Ovary (tissue), 3 donors: Measurements from ENCODE around the gene LSM2.

Experiments
- EP300 ChIP-seq: sonication (generic); formaldehyde crosslinking; IDR thresholded peaks from one replicate; pipeline ENCODE4 v1.6.1; 2017; ENCODE audit warnings: antibody characterized with exemption
- POLR2A ChIP-seq: fragments of 450-650 bp; IDR thresholded peaks from one replicate; pipeline ENCODE4 v1.6.1; 2017; ENCODE audit warnings: antibody characterized with exemption, mild to moderate bottlenecking, moderate library complexity
- TF ChIP-seq, protein P1 (sequence below), 3 donors: fragments of 450-650 bp in 2 of 3; fragments of 200-600 bp in 1 of 3; IDR thresholded peaks; one replicate each; pipeline versions ENCODE4 v1.5.1 to v1.8.0; 2016 to 2022; ENCODE audit warnings: antibody characterized with exemption in 3 of 3, mild to moderate bottlenecking in 1 of 3
- donor health status: DM: no; HTN: no; CAD: no.

DNA sequence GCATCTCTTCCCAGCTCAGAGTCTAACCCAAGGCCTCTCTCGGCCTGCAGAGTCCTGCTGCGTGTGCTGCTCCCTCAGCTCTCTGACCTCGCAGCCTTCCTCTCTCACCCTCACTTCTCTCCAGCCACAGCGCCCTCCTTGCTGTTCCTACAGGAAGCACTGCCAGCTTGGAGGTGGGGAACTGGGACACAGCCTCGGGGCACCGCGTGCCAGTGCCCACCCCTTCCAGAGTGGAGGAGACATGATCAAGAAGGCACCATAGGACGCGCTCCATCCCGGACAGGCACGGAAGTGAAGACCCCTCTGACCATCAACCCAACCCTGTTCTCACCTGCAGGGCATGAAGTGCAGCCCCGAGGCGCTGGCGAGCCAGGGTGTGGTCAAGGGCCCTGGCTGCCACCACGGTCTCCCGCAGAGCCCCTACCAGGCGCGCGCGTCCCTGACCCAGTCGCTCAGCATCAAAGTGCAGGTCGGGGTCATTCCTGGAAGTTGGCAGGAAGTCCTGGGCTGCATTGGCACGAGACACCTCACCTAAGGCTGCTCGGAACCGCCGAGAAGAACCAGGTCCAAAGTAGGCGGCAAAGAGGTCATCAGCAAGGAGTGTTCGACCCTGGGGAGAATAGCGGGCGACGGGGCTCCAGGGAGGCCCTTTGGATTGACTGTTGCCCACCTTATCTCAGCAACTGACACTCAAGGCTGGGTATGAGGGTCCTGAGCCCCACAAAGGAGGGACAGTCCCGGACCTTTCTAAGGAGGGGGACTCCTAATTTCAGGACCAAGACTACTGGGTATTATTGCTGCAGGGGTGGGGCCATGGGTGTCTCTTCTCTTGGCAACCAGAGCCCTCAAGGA is 30.9 kb downstream of the LSM2 start:
- TF ChIP-seq POLR2A (no peak), EP300 (no peak)
- TF ChIP-seq, protein P1, sequence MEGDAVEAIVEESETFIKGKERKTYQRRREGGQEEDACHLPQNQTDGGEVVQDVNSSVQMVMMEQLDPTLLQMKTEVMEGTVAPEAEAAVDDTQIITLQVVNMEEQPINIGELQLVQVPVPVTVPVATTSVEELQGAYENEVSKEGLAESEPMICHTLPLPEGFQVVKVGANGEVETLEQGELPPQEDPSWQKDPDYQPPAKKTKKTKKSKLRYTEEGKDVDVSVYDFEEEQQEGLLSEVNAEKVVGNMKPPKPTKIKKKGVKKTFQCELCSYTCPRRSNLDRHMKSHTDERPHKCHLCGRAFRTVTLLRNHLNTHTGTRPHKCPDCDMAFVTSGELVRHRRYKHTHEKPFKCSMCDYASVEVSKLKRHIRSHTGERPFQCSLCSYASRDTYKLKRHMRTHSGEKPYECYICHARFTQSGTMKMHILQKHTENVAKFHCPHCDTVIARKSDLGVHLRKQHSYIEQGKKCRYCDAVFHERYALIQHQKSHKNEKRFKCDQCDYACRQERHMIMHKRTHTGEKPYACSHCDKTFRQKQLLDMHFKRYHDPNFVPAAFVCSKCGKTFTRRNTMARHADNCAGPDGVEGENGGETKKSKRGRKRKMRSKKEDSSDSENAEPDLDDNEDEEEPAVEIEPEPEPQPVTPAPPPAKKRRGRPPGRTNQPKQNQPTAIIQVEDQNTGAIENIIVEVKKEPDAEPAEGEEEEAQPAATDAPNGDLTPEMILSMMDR (IDR thresholded peaks at IDR 0.05), result no peak
